ENCODE results near the gene SRSF4. TPM values are rescaled to one million over a fixed set of nuclear protein-coding genes. Genes with fewer than 3 reads are reported as not detected.
"Not testable (repeated sequence)": the region's sequence is repeated elsewhere in the genome, so short reads cannot be mapped to it uniquely, and the experiment has no call there.

The SRSF4 gene
- total RNA-seq, 6 donors from 2014 or later, result 47.6 to 117 (median 74.0) TPM

GRCh38 chr1:29225361-29225760, 43.7 kb upstream of the SRSF4 start:
- Histone ChIP-seq H3K9me3 (no peaks in the 10 kb centered on the region), H3K36me3 (peaks cover 0 to 12% (median 3%) of the 10 kb centered on the region in 4 donors), H3K4me3 (no peak overlapping the region), H3K4me1 (peaks cover 6 to 14% (median 9%) of the 10 kb centered on the region in 4 donors), H3K27me3 (no peaks in the 10 kb centered on the region), H3K27ac (no peak overlapping the region)
- ATAC-seq (ENCODE audit: low FRiP score in 2 of 2), result no peak
- WGBS, 2 donors, result 84 to 91% methylated on average over 4 of the region's 4 CpGs
- DNase-seq, result no peak
- TF ChIP-seq POLR2A (IDR thresholded peaks at IDR 0.05) (no peak), POLR2AphosphoS5 (IDR thresholded peaks at IDR 0.05) (no peak), CTCF (IDR thresholded peaks at IDR 0.05) (no peak), EP300 (IDR thresholded peaks at IDR 0.05) (no peak)

- H3K9me3 ChIP-seq, result no peaks in the 10 kb centered on the region
- 91 to 99% methylated on average over 5 of the region's 5 CpGs for WGBS, 2 donors
- no peaks in the 10 kb centered on the region for H3K27me3 ChIP-seq
- no peak overlapping the region for H3K27ac ChIP-seq
- H3K4me3 ChIP-seq, result no peak overlapping the region
- no peak for TF ChIP-seq EP300 (IDR thresholded peaks at IDR 0.05)
- no peak for TF ChIP-seq POLR2AphosphoS5 (IDR thresholded peaks at IDR 0.05)
- TF ChIP-seq POLR2A (IDR thresholded peaks at IDR 0.05), result no peak
- no peak for TF ChIP-seq CTCF (IDR thresholded peaks at IDR 0.05)
- no peak for DNase-seq
- ATAC-seq (ENCODE audit: low FRiP score in 2 of 2), result no peak
- peaks cover 0 to 14% (median 3%) of the 10 kb centered on the region in 4 donors for H3K36me3 ChIP-seq
- peaks cover 0 to 4% (median under 1%) of the 10 kb centered on the region in 4 donors for H3K4me1 ChIP-seq
Measured at GRCh38 chr1:29224356-29224837, 42.7 kb upstream of the SRSF4 start.

GRCh38 chr1:29223521-29223920, 41.8 kb upstream of the SRSF4 start:
- peaks cover 0 to 14% (median 3%) of the 10 kb centered on the region in 4 donors for H3K36me3 ChIP-seq
- H3K27me3 ChIP-seq, result no peaks in the 10 kb centered on the region
- H3K27ac ChIP-seq, result no peak overlapping the region
- peaks cover 0 to under 1% (median 0%) of the 10 kb centered on the region in 4 donors for H3K4me1 ChIP-seq
- no peak overlapping the region for H3K4me3 ChIP-seq
- ATAC-seq (ENCODE audit: low FRiP score in 2 of 2), result no peak
- no peak for DNase-seq
- WGBS, 2 donors, result 86 to 92% methylated on average over 4 to 6 of the region's 6 CpGs
- TF ChIP-seq POLR2AphosphoS5 (IDR thresholded peaks at IDR 0.05), result no peak
- no peak for TF ChIP-seq CTCF (IDR thresholded peaks at IDR 0.05)
- TF ChIP-seq POLR2A (IDR thresholded peaks at IDR 0.05), result no peak
- no peak for TF ChIP-seq EP300 (IDR thresholded peaks at IDR 0.05)
- H3K9me3 ChIP-seq, result no peaks in the 10 kb centered on the region

- Histone ChIP-seq H3K9me3 (no peaks in the 10 kb centered on the region), H3K4me3 (no peak overlapping the region), H3K4me1 (peaks cover 0 to 4% (median 0%) of the 10 kb centered on the region in 4 donors), H3K27ac (no peak overlapping the region), H3K36me3 (peaks cover 0 to 14% (median 3%) of the 10 kb centered on the region in 4 donors), H3K27me3 (no peaks in the 10 kb centered on the region)
- TF ChIP-seq POLR2A (IDR thresholded peaks at IDR 0.05), result no peak
- no peak for TF ChIP-seq POLR2AphosphoS5 (IDR thresholded peaks at IDR 0.05)
- no peak for ATAC-seq (ENCODE audit: low FRiP score in 2 of 2)
- DNase-seq, result no peak
- 91 to 100% methylated on average over 1 of the region's 1 CpG for WGBS, 2 donors
Measured at GRCh38 chr1:29222686-29223085, 41.0 kb upstream of the SRSF4 start.

GRCh38 chr1:29222260-29222659, 40.6 kb upstream of the SRSF4 start:
- not testable (repeated sequence) for H3K27ac ChIP-seq; H3K27me3 ChIP-seq; H3K9me3 ChIP-seq; H3K4me3 ChIP-seq; DNase-seq; H3K4me1 ChIP-seq; ATAC-seq (ENCODE audit: low FRiP score in 2 of 2)
- 88 to 91% methylated on average over 6 of the region's 6 CpGs for WGBS, 2 donors
- peaks cover 0 to 14% (median 3%) of the 10 kb centered on the region in 4 donors for H3K36me3 ChIP-seq

- DNase-seq (no peak), ATAC-seq (ENCODE audit: low FRiP score in 2 of 2) (no peak)
- 92 to 95% methylated on average over 3 of the region's 3 CpGs for WGBS, 2 donors
- peaks cover 0 to 4% (median 0%) of the 10 kb centered on the region in 4 donors for H3K4me1 ChIP-seq
- H3K9me3 ChIP-seq, result no peaks in the 10 kb centered on the region
- H3K27ac ChIP-seq, result no peak overlapping the region
- TF ChIP-seq POLR2AphosphoS5 (IDR thresholded peaks at IDR 0.05) (no peak), EP300 (IDR thresholded peaks at IDR 0.05) (no peak), POLR2A (IDR thresholded peaks at IDR 0.05) (no peak), CTCF (IDR thresholded peaks at IDR 0.05) (no peak)
- H3K4me3 ChIP-seq, result no peak overlapping the region
- no peaks in the 10 kb centered on the region for H3K27me3 ChIP-seq
- peaks cover 0 to 17% (median 4%) of the 10 kb centered on the region in 4 donors for H3K36me3 ChIP-seq
Measured at GRCh38 chr1:29221296-29221695, 39.6 kb upstream of the SRSF4 start.

All from upper lobe of left lung (tissue), 6 donors.